RPMI7951 (cell line): Measurements from ENCODE around the gene AIP. TPM values are rescaled to one million over a fixed set of nuclear protein-coding genes. Genes with fewer than 3 reads are reported as not detected.
"Not testable (repeated sequence)": the region's sequence is repeated elsewhere in the genome, so short reads cannot be mapped to it uniquely, and the experiment has no call there.

Experiments
- DNase-seq: peaks from one replicate; pipeline ENCODE4 v3.0.0-alpha.2; 2012; ENCODE audit warnings: low read depth
- total RNA-seq: library from RNA; depleted of rRNA; stranded (reverse); fragments of >200 nt; shearing (Covaris generic); gene quantifications from 2 replicates; pipeline ENCODE4 v1.2.3, GENCODE V29; 2014

Gene AIP
- total RNA-seq, 1 experiment from 2014 or later: 106 TPM

DNA sequence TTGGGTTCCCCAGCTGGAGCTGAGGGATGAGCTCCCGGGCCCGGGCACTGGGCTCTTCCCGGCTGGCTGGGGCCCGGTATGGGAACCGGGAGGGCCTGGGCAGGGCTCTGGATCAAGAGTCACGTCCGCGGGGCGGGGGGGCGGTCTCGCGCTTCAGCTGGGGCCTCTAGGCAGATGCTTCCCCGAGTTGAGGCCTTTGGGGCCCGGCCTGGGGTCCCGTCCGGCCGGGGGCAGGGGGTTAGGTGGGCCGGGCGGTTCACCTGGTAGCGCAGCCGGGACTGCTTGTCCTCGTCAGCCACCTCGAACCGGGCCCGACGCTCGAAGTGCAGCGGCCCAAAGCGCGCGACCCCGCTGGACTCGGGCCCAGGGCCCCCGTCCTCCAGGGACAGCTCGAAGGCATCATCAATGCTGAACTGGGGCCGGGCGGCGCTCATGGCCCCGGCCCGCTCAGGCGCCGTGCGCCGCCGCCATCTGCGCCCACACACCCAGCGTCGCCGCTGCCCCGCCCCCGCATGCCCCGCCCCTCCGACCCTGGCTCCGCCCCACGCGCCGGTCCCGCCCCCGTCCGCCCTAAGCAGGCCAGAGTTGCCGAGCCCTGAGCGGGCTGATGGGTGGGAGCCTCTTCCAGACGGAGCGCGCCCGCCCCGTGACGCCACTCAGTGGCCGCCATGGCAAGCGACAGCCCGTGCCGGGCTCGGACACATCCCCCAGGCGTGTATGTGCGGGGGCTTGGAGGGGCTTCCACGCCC, 13.9 kb upstream of the AIP start, which contains the start of gene TMEM134:
Gene TMEM134 (minus strand): TSS at position 493 of the 749 bp plus-strand sequence. CDS start 59 bp downstream, at position 434.
- DNase-seq: peak; percentile 88

DNA sequence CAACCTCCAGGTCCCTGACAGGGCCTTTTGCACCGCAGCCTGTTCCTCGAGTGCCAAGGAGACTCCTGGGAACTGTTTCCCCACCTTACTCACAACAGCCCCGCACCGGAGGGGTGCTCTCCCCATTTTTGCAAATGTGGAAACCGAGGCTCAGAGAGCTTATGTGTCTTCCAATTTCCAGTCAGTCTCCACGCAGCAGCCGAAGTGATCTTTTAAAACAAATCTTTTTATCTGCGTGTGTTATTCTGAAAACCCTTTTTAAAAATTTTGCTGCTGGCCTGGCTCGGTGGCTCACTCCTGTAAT, 13.4 kb upstream of the AIP start:
- DNase-seq: no peak

- DNase-seq: no peak
Measured at GRCh38 chr11:67470337-67471002, 12.4 kb upstream of the AIP start.

- DNase-seq: no peak
Measured at GRCh38 chr11:67472882-67473281, 9.9 kb upstream of the AIP start.

DNA sequence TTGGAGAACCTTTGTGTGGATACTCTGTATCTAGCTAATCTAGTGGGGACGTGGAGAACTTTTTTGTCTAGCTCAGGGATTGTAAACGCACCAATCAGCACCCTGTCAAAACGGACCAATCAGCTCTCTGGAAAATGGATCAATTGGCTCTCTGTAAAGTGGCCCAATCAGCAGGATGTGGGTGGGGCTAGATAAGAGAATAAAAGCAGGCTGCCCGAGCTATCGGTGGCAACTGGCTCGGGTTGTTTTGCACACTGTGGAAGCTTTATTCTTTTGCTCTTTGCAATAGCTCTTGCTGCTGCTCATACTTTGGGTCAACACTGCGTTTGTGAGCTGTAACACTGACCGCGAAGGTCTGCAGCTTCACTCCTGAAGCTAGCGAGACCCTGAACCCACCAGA, 6.1 kb upstream of the AIP start:
- not testable (repeated sequence) for DNase-seq

DNA sequence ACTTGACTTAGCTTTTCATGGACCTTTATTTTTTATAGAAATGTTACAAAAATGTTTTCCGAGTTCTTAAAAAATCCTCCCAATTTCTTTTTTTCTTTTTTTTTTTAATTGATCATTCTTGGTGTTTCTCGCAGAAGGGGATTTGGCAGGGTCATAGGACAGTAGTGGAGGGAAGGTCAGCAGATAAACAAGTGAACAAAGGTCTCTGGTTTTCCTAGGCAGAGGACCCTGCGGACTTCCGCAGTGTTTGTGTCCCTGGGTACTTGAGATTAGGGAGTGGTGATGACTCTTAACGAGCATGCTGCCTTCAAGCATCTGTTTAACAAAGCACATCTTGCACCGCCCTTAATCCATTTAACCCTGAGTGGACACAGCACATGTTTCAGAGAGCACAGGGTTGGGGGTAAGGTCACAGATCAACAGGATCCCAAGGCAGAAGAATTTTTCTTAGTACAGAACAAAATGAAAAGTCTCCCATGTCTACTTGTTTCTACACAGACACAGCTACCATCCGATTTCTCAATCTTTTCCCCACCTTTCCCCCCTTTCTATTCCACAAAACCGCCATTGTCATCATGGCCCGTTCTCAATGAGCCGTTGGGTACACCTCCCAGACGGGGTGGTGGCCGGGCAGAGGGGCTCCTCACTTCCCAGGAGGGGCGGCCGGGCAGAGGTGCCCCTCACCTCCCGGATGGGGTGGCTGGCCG, 5.3 kb upstream of the AIP start:
- not testable (repeated sequence) for DNase-seq

- DNase-seq: no peak
Measured at GRCh38 chr11:67482275-67482826, 475 bp upstream of the AIP start.

DNA sequence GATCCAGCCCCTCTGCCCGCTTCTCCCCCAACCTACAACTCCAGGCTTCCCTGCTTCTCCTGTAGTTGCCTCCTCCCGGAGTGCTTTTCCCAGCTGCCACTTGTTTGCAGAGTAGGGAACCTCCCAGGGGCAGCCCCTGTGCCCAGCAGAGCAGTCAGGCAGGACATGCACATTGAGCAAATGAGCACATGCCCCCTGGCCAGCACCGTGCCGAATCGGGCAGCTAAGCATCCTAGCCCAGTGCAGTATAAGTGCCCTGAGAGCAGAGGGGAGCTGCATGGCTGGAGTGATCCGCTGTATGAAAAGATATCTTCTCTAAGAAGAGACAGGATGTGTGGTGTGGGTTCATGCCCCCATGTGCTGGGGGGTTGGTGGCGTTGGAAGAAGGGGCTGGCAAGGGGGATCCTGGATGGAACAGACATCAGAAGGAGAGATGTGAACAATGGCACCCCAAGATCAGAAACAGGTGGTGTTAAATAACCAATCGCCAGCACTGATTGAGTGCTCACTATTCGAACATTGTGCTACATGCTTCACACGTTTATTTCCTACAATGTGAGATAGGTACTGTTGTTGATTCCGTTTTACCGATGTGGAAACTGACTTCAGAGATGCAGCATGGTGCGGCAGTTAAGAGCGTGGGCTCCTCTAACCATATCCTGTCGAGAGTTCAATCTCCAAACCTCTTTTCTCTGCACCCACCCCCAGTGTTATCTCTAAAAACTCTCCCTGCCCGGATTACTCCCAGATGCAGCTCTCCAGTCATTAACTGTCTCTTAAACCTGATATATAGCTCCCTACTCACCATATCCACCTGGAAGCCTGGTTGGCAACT, 1.2 kb downstream of the AIP start:
- no peak for DNase-seq

DNA sequence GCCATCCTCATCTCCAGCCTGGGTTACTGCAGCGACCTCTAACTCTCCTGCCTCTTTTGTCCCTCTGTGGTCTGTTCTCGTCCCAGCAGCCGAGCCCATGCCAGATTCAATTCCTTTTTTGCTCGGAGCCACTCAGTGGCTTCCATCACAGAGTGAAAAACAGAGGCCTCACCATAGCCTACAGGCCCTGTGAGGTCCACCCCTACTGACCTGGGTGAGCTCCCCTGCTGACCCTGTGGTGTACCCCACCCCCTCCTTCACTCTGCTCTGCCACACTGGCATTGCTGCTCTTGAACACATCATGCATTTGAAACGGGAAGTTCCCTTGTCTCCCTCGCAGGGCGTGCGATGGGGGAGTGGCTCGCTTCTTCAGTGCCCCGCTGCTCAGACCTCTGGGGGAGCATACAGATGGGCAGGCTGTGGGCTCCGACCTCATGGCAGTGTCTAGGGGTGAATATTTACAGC, 2.1 kb downstream of the AIP start:
- DNase-seq: no peak

- DNase-seq: not testable (repeated sequence)
Measured at GRCh38 chr11:67485873-67486361, 3.1 kb downstream of the AIP start.

DNA sequence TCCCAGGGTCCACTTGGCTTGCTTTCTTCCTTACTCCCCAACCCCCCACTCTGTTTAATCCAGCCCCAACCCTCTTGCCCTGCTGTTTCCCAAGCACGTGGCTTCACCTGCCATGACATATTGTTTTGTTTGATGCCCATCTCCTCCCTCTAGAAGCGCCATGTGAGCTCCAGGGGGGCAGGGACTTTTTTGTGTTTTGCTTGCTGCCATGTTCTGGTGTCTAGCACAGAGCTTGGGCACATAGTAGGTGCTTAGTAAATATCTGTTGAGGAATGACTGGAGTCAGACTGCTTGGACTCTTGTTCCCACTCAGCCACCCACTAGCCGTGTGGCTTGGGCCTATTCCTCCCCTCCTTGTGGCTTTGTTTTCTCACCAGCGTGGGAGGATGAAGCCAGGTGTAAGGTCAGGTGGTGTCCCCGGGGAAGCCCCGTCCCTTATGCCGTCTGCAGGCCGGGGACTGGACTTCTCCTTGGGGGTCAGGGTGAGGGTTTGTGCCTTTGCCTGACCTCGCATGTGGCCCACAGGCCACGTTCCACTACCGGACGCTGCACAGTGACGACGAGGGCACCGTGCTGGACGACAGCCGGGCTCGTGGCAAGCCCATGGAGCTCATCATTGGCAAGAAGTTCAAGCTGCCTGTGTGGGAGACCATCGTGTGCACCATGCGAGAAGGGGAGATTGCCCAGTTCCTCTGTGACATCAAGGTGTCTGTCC, 3.8 kb downstream of the AIP start:
- DNase-seq: no peak

DNA sequence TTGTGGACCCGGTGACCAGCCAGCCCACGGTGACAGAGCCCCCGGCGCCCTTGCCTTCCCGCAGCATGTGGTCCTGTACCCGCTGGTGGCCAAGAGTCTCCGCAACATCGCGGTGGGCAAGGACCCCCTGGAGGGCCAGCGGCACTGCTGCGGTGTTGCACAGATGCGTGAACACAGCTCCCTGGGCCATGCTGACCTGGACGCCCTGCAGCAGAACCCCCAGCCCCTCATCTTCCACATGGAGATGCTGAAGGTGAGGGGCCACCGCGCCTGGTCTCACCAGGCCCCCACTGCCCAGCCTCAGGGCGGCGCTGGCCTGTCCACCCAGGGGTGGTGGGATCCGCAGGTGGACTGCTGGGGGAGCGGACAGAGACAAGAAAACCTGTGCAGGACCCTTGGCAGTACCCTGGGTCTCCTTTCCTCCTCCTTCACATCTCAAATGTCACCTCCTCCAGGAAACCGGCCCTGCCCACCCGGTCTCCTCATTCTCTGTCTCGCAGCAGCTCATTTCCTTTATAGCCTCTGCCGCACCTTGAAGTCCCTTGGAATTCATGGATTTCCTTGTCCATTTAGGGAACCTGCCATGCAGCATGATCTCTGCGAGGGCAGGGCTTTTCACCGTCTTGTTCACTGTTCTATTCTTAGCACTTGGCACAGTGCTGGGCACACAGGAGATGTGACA, 6.5 kb downstream of the AIP start:
- no peak for DNase-seq

DNA sequence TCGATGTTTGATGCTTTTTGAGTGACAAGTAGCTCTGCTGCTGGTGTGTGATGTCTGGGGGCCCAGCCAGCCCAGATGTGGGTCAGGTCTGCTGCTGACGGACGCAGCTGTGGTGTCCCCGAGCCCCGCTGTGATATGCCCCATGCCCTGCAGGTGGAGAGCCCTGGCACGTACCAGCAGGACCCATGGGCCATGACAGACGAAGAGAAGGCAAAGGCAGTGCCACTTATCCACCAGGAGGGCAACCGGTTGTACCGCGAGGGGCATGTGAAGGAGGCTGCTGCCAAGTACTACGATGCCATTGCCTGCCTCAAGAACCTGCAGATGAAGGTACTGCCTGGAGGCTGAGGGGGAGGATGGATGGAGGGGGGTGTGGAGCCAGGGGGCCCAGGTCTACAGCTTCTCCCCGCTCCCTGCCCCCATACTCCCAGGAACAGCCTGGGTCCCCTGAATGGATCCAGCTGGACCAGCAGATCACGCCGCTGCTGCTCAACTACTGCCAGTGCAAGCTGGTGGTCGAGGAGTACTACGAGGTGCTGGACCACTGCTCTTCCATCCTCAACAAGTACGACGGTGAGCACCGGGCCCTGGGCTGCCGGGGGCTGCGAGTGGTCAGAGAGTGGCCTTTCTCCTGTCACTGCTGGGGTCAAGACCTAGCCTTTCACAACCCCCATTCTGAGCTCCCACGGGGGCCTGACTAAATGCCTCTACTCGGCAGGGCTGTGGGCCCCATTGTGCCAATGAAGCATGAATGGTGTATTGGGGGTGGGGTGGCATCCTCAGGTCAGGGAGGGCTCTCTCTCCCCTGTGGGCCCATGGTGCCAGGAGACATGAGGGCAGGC, 7.3 kb downstream of the AIP start:
- DNase-seq: no peak

GRCh38 chr11:67490727-67491065, 7.9 kb downstream of the AIP start:
- DNase-seq: no peak

GRCh38 chr11:67491276-67492068, 8.6 kb downstream of the AIP start:
- DNase-seq: no peak

DNA sequence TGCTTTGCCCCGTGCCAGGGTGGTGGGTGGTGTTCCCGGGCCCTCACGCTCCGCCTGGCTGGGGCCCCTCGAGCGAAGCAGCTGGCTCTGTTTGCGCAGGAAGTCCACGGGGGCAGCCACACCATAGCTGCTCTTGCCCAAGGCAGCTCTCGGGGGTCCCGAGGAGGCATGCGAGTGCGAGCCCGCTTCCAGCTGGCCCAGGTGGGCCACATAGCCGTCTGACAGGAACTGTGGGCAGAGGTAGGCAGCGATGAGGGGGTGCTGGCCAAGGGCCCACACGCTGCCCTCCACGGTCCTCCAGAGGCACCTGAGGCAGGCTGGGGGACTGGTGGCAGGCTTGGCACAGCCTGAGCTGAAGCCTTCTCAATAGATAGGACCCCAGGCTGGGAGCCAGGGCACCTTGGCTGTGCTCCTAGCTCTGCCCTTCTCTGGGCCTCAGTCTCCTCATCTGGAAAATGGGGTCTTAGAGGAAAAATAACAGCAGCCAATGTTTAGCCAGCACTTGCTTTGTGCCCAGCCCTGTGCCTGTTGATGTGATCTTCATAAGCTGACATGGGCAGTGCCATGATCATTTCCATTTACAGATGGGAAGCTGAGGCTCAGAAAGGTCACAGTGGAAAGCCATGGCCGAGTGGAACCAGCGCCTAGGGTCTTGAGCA, 9.4 kb downstream of the AIP start:
- no peak for DNase-seq

DNA sequence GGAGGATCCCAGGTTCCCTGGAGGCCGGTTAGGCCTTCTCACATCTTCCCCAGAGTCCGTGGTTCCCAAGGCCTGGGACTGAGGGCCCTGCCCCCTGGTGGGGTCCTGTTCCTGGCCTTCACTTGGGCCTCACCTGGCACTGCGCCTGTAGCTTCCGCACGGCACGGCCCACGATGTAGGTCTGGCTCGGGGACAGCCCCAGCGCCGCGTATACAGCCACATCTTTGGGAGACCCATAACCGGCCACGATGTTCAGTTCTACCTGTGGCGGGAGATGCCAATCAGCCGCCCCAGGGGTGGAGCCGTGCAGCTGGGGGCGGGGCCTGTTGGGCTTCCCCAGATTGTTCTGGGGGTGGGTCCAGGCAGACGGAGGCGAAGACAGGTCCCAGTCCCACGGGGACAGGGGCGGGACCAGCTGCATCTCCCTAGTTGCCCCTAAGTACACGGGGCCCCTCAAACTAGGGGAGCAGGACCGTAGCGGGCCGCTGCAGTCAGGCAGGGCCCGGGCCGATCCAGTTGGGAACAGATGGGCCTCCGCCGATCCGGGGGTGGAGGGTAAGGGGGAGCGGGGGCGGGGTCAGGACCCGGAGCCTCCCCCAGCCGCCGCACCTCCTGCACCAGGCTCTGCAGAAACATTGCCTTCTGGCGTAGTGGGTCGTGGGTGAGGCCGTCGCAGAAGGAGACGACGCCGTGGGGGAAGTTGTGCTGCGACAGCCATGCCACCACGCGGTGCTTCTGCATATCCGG, 10.1 kb downstream of the AIP start:
- DNase-seq: no peak
